NCI-H1048 (cell line): ENCODE data around the gene ZNF883.
"Not testable (repeated sequence)": the region's sequence is repeated elsewhere in the genome, so short reads cannot be mapped to it uniquely, and the experiment has no call there.

ENCODE experiments used
- DNase-seq: peaks from one replicate; lab custom pipeline; 2025; lab: John Stamatoyannopoulos, UW

The ZNF883 gene

GRCh38 chr9:113011911-113012381 lies at the start of gene ZNF883:
TSS of gene ZNF883 (minus strand) at chr9:113012192.
- DNase-seq: no peak

DNA sequence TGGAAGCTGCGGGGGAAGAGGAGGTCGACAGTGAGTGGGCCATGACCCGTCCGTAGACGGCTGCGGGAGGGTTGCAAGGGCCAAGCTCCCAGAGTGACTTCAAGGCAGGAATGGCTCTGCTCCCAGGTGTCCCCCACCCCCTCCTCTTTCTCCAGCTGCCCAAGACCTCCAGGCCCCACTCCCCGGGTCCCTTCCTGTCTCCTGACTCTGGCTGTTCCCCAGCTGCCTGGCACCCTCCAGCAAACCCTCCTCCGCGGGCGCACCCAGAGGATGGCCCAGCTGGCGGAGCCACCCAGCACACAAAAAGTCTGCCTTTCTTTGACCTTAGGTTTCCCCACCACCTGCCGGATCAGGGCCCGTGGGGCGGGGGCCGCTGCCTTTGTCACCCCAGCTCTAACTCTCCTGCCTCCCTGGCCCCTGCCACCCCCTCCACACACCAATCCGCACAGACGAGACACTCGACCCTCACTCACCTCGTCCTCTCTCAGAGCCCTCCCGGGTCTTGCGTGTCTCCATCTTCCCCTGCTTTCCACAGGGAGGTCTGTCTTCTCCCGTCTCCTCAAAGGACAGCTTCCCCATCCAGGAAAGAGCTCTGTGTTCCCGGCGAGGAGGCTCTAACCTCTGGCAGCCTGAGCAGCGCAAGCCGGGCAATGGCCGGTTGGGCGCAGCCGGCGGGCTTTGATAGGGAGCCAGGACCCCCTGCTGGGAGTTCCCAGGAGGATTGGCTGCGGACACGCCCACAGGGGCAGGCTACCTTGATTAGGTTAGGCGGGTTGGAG lies 49.3 kb upstream of the ZNF883 start:
- DNase-seq: not testable (repeated sequence)

DNA sequence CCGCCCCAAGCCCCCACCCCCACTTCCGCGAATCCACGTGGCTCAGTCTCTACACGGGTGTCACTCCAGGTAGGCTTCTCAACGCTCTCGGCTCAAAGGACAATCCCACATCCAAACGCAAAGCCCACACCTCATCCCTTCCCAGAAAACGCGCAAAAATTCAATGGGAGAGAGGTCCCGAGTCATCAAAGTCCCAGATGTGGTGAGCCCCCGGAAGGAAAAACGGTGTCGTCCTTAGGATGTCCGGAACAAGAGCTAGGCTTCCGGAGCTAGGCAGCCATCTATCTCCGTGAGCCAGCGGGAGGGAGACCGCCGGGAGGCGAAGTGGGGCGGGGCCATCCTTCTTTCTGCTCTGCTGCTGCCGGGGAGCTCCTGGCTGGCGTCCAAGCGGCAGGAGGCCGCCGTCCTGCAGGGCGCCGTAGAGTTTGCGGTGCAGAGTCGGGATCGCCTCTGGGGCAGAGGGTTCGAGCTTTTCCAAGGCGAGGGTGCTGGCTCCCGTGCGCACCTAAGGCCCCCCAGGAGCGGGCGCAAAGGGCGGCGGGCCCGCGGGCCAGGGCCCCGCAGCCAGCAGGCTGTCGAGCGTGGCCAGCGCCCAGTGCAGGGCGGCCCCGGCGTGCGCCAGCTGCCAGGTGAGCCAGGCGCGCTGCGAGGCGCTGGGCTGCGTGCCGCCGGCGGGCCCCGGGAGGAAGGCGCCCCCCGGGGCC lies 47.7 kb upstream of the ZNF883 start:
- DNase-seq: not testable (repeated sequence)

GRCh38 chr9:113057193-113057592 lies 45.2 kb upstream of the ZNF883 start:
- DNase-seq: no peak

- DNase-seq: no peak
These were observed 44.5 kb upstream of the ZNF883 start, which contains the start of gene ZFP37 for GRCh38 chr9:113056191-113057106. TSS of gene ZFP37 (minus strand) at chr9:113056724. CDS start at chr9:113056688, 36 bp downstream.

DNA sequence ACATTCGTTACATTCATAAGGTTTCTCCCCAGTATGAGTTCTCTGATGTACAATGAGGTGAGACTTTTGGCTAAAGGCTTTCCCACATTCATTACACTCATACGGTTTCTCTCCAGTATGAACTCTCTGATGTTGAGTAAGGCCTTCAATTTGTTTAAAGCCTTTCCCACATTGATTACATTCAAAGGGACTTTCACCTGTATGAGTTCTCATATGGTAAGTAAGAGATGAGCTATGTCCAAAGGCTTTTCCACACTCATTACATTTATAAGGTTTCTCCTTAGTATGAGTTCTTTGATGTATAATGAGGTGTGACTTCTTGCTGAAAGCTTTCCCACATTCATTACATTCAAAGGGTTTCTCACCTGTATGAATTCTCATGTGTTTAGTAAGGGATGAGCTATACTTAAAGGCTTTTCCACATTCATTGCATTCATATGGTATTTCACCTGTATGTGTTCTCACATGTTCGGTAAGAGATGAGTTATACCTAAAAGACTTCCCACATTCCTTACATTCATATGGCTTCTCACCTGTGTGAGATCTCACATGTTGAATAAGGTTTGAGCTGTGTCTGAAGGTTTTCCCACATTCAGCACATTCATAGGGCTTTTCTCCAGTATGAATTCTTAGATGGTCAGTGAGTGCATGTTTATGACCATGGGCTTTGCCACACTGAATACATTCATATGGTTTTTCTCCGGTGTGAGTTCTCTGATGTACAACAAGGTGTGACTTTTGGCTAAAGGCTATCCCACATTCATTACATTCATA lies 31.1 kb upstream of the ZNF883 start:
- DNase-seq: no peak

DNA sequence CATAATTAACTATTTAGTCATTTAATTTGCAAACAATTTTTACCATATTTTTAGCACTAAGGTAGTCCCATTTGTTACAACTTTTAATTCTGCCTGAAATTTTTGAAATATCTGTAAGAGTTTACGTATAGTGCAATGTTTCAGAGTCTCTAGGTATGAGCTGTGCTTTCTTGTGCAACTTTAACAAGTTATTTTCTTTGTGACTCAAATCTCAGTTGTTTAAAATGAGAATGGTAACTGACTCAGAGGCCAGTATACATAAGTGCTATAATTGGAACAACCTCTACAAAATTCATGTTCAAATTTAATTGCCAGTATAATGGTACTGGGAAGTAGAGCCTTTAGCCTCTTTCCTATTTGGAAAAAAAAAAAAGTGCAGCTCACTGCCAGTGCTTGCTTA lies 14.2 kb upstream of the ZNF883 start:
- DNase-seq: no peak

DNA sequence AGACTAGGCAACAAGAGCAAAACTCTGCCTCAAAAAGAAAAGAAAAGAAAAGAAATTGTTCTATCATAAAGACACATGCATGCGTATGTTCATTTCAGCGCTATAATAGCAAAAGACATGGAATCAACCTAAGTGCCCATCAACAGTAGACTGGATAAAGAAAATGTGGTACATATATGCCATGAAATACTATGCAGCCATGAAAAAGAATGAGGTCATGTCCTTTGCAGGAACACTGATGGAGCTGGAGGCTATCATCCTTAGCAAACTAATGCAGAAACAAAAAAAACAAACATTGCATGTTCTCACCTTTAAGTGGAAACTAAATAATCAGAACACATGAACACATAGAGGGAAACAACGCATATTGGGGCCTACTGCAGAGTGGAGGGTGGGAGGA lies 6.3 kb upstream of the ZNF883 start:
- no peak for DNase-seq

GRCh38 chr9:113012492-113012891 lies 500 bp upstream of the ZNF883 start:
- no peak for DNase-seq

DNA sequence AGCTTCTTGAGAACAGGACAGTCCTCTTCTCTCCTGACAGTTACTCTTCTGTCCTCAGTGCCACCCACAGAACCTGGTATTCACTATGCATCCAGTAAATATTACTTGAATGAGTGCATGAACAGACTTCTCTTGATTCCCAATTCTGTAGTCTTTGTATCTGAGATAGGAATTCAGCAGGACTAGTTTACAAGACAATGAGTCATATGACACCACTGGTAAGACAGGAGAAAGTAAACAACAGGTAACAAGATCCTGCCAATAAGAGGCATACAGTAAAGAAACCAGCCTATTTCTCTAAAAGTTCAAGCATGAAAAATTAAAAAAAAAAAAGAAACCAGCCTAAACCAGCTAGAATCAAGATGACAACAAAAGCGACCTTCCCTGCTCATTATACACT lies 6.2 kb downstream of the ZNF883 start:
- no peak for DNase-seq

DNA sequence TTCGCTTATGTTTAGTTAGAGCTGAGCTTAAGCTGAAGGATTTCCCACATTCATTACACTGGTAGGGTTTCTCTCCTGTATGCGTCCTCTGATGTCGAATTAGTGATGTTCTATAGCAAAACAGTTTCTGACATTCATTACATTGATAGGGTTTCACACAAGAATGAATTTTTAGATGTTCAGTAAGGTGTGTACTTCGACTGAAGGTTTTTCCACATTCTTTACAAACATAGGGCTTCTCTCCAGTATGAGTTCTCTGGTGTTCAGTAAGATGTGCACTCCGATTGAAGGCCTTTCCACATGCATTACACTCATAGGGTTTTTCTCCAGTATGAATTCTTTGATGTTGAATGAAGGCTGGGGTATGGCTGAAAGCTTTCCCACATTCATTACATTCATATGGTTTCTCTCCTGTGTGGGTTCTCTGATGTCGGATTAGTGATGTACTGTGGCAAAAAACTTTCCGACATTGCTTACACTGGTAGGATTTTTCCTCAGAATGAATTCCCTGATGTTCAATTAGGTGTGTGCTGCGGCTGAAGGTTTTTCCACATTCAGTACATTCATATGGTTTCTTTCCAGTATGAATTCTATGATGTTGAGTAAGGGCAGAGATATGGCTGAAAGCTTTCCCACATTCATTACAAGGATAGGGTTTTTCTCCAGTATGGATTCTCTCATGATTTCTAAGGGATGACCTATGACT lies 14.6 kb downstream of the ZNF883 start:
- no peak for DNase-seq

- DNase-seq: no peak
These were observed 40.6 kb downstream of the ZNF883 start for GRCh38 chr9:112971415-112971814.

- no peak for DNase-seq
These were observed 41.1 kb downstream of the ZNF883 start for GRCh38 chr9:112970939-112971338.

DNA sequence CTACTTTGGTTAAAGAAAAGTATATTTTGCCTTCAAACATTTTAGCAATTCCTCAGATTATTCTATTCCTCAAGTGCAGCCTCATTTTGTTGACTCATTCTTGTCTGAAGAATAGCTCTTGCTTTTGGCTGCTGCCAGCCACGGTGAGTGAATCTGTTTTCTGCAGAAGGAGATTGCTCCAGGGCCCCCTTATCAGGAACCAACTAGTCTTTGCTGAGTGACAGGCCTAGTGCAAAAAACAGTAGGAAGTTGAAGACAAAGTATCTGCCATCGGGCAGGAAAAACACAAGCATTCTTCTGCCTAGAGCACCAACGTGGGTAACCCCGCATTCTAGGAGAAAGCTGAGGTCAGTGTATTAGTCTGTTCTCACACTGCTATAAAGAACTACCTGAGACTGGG lies 42.3 kb downstream of the ZNF883 start:
- DNase-seq: no peak

GRCh38 chr9:112955550-112955949 lies 56.4 kb downstream of the ZNF883 start:
- no peak for DNase-seq

- no peak for DNase-seq
These were observed 66.3 kb downstream of the ZNF883 start for GRCh38 chr9:112945620-112946208.

DNA sequence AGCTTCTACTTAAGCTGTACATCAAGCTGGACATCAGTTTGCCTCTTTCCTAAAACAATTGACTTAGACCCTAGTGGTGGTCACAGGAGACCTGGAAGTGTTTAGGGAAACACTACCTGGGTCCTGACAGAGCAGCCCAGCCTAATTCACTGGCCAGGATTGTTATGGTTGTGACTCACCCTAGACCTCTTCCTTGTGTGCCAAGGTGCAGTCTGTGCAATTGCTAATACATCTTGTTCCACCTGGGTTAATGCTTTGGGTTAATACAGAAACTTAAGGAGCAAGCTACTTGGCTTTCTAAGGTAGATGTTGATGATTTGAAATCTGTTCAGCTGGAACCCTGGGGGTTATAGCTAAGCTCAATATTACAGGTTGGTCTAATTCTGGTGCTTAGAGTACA lies 72.6 kb downstream of the ZNF883 start:
- no peak for DNase-seq

DNA sequence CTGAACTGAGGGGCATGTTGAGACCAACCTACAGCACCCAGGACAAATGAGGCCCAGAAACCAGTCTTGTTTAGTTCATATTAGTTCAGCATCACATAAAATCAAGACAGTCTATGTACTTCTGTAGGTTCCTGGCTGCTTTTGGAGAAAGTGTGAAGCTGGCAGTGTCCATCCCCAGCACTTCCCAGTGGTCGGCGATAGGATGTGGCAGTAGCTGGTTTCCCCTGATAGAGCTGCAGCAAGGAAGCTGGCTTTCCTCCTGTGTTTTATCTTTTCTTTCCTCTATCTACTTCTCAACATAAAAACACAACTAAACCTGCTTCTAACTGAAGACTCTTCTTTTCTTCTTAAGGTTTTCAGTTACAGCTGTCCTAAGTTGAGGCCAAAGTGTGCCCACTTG lies 78.3 kb downstream of the ZNF883 start:
- DNase-seq: no peak

GRCh38 chr9:112925058-112925641 lies 86.8 kb downstream of the ZNF883 start:
- no peak for DNase-seq

DNA sequence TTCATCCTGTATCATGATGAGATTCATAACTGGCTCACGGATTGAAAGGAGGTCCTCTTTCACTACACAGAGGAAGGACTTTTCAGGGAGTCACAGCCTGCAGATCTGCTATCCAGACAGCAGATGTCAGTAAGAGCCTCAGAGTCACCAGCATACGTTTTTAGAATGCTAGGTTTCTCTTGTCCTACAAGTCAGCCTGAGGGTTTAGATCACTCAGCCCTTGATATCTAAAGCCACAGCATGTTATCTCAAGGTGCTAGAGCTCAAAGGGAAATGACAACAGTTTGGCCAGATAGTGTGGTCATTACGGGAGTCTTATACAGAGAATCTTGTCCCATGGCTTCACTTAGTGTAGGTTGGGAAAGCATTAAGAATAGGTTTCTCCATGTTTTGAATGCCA lies 90.4 kb downstream of the ZNF883 start:
- DNase-seq: no peak
